GM04503 (cell line): ENCODE data around the gene INTS7.
"Not testable (repeated sequence)": the region's sequence is repeated elsewhere in the genome, so short reads cannot be mapped to it uniquely, and the experiment has no call there.

Experiments used
- DNase-seq: peaks from one replicate; pipeline ENCODE4 v3.0.0-alpha.2; 2012; ENCODE audit warnings: low read depth

Gene INTS7

DNA sequence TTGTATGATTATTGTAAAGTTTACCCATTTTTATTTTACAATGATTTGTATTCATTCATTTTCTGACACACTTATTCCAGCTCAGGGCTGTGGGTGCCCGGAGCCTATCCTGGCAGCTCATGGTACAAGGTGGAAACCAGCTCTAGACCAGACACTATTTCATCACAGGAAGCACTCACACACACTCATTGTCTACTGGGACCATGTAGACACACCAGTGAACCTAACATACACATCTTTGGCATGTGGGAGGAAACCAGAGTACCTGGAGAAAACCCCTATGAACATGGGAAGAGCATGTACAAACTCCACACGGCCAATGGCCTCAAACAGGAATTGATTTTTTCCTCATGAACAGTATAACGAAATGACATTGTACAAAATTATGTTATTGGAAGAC is 2.5 kb upstream of the INTS7 start:
- no peak for DNase-seq

DNA sequence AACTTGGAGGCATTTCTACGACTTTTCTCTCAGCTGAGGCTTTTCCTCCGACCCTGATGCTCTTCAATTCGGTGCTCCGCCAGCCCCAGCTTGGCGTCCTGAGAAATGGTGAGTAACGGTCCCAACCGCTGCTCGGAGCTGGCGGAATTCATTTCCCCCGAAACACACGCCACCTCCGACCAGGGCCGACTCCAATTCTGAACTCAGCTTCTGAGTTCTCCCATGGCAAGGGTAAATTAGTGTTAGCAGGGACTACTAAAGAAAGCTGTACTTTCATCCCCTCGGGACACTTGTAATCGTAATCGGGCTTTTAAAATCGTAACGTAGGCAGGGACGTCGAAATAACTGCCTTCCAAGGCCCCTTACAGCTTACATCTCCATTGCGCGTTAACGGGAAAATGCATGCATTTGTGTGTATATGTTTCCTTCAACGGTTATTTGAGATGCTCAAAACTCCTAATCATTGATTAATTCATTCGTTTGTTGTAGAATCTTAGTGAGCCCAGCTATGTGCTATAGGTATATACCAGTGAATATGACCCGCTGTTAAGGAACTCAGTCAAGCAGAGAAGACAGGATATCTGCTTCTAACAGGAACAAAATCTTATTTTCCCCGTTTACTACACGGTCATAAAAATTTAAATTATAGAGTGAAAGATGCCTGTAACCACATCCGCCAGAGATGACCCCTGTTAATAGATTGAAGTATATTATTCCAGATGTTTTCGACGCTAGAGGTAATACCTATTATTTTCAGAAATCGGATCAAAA is 663 bp upstream of the INTS7 start:
- no peak for DNase-seq

GRCh38 chr1:212034516-212035122 is 738 bp downstream of the INTS7 start:
- DNase-seq = peak; percentile 89

- peak; percentile 75 for DNase-seq
Measured at GRCh38 chr1:212030936-212031528, 4.3 kb downstream of the INTS7 start.

- DNase-seq = not testable (repeated sequence)
Measured at GRCh38 chr1:212027727-212028126, 7.6 kb downstream of the INTS7 start.

- no peak for DNase-seq
Measured at GRCh38 chr1:212024469-212025149, 10.7 kb downstream of the INTS7 start.

DNA sequence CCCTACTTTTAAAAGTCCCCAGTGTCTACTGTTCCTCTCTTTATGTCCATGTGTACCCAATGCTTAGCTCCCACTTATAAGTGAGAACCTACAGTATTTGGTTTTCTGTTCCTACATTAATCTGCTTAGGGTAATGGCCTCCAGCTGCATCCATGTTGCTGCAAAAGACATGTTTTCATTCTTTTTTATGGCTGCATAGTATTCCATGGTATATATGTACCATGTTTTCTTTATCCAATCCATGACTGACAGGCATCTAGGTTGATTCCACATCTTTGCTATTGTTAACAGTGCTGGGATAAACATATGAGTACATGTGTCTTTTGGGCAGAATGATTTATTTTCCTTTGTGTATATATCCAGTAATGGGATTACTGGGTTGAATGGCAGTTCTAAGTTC is 12.4 kb downstream of the INTS7 start:
- DNase-seq = not testable (repeated sequence)

DNA sequence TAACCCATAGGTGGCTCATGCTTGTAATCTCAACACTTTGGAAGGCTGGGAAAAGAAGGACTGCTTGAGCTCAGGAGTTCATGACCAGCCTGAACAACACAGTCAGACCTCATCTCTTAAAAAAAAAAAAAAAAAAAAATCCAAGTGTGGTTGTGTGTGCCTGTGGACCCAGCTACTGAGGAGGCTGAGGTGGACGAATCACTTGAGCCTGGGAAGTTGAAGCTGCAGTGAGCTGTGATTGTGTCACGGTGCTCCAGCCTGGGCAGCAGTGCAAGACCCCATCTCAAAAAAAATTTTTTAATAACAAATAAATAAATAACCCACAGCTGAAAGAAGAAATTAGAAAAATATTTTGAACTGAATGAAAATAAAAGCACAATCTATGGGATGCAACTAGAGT is 13.8 kb downstream of the INTS7 start:
- DNase-seq = no peak

DNA sequence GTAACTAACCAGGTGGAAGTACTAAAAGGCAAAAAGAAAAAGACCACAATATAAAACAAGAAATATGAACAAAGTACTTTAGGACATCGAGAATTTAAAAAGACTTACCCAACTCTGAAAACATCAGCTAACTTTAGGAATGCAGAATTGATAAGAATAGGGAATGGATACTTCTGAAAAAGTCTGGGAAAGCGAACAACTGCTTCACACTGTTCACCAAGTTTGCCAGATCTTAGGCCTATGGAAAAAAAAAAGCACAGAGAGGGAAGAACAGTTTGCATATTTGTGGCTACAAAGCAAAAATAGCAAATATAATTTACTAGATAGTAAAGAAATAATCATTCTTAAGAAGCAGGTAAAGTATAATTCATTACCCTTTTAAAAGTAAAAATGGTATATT is 14.4 kb downstream of the INTS7 start:
- no peak for DNase-seq

DNA sequence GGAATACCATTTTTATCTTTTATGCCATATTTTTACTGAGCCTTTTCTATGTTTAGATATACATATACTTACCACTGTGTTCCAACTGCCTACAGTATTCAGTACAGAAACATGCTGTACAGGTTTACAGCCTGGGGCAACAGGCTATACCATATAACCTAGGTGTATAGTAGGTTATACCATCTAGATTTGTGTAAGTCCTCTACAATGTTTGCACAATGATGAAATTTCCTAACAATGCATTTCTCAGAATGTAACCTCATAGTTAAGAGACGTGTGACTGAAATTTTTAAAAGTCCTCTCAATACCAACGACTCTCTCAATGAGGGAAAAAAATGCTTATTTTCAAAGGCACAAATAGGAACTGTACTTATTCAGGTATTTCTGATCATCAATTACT is 21.7 kb downstream of the INTS7 start:
- DNase-seq = no peak

- no peak for DNase-seq
Measured at GRCh38 chr1:212012034-212012740, 23.2 kb downstream of the INTS7 start.

DNA sequence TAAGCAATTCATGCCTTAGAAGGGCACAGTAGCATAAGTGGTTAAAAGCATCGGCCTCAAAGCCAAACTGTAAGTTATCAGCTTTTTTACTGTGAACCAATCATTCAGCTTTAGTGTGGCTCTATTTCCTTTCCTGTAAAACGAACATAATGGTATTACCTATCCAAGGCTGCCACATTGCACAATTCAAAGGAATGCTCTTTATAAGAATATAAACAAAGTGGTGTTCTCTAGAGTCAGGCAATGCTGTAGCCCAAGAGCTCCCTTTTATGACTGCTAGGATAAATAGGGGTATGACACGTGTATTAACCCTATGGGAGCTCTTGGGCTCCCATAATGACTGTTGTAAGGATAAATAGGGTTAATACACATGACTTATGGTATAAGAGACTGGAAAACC is 25.4 kb downstream of the INTS7 start:
- DNase-seq = no peak

DNA sequence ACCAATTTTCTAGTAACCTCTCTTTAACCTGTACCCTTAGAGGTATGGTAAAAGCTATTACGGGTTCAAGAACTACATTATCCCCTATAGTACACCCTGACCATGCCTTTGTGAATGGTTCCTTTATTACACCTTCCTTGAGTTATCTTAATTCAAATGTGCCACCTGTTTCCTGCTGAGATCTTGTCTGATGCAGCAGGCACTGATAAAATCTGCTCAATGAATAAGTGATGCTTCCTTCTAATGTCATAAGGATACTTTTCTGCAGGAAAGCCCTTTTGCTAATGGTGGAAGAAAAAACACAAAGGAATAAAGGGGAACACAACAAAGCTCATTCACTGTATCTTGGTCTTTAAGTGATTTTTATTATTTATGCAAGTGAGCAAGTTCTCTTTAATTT is 25.8 kb downstream of the INTS7 start:
- DNase-seq = no peak

DNA sequence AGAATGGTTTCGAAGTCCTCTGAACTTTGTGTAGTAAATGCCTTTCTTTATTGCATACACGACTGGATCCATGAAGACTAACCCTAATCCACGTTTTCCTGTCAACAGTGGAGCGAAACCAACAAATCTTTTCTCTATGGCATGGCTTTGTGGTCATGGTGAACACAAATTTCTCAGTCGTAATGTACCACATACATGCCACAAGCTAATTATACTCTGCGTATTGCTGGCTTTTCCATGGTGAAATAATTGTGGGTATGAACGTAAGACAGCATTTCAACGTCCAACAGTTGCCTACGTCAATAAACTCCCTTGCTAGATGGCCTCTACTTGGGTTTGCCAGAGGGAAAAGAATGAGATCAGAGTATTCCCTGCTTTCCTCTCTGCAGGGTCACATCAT is 27.5 kb downstream of the INTS7 start:
- DNase-seq = no peak

DNA sequence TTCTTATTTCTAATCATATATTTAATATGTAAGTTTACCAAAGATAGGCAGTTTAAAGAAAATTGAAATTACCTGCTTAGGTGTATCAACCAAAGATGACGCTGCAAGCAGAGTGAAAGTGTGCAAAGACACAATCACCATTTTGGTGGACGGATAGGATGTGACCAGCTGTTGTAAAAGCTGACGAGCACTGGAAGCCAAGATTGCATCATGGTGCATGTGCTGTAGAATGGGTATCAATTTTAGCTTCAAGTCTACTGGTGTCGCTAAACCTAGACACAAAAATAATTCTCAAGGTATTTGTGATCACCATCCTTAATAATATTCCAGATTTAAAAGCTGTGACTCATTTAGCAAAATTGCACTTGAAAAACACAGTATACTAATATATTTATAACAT is 28.2 kb downstream of the INTS7 start:
- DNase-seq = no peak

DNA sequence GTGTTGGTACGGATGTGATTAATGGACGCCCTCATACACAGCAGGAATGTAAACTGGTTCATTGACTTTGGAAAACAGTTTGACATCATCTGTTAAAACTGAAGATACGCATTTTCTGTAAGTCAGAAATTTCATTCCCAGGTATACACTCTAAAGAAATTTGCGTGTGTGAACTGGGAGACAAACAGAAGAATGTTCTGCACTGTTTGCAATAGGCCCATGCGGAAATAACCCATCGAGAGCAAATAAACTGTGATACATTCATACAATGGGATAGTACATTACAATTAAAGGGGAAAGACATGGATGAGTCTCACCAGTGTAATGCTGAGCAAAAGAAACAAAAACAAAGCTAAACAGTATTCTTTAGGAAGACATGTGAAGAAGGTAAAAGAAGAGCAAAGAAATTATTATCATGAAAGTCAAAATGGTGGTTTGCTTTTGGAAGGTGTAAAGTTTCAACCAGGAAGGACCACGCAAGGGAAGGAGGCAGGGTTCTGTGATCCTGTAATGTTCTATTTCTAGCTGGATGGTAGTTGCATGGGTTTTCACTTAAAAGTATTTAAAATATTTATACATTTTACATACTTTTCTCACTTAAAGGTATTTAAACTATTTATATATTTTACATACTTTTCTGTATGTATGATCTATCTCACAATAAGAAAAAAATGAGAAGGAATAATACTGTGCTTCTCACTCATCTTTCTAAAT is 30.3 kb downstream of the INTS7 start:
- DNase-seq = no peak

GRCh38 chr1:212002536-212002935 is 32.8 kb downstream of the INTS7 start:
- DNase-seq = no peak

DNA sequence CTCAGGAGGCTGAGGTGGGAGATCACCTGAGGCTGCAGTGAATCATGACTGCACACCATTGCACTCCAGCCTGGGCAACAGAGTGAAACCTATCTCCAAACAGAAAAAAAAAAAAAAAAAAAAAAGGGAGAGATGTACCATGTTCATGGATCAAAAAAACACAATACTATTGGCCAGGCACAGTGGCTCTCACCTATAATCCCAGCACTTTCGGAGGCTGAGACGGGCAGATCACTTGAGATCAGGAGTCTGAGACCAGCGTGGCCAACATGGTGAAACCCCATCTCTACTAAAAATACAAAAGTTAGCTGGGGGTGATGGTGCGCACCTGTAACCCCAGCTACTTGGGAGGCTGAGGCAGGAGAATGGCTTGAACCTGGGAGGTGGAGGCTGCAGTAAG is 37.9 kb downstream of the INTS7 start:
- DNase-seq = not testable (repeated sequence)

- DNase-seq = no peak
Measured at GRCh38 chr1:211991695-211992094, 43.7 kb downstream of the INTS7 start.

DNA sequence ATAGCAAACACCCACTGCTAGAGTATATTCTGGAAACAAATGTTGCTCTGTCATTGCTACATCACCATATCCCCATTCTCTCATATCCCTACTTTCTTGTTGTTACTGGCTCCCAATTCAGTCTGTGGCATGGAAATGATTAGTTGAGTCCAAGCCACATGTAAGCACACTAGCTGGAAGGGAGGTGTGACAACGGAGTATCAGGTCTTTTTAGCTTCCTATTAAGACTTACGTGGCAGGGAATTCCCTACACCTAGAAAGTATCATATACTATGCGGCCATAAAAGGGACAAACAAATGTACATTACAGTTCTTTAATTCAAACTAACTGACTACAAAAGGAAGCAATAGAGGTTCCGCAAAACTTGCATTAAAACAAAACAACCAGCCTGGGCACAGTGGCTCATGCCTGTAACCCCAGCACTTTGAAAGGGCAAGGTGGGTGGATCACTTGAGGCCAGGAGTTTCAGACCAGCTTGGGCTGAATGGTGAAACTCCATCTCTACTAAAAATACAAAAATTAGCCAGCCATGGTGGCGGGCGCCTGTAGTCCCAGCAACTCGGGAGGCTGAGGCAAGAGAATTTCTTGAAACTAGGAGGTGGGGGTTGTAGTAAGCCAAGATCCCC is 48.6 kb downstream of the INTS7 start:
- DNase-seq = no peak
